PC-9 (cell line): Measurements from ENCODE around the gene OR2D2. TPM values are rescaled to one million over a fixed set of nuclear protein-coding genes. Genes with fewer than 3 reads are reported as not detected.
"Not testable (repeated sequence)": the region's sequence is repeated elsewhere in the genome, so short reads cannot be mapped to it uniquely, and the experiment has no call there.

Experiments used
- BruUV-seq: library from RNA; stranded (reverse); fragments of 400-500 nt; replicated peaks from 2 replicates; lab custom pipeline; 2021; lab: Mats Ljungman, UMichigan
- CTCF ChIA-PET: fragments of 300-600 bp; sonication (Branson Sonifier 250); formaldehyde crosslinking; loops from one replicate; lab custom pipeline; 2022; ENCODE audit warnings: antibody characterized with exemption; lab: Charles Lee
- POLR2A ChIA-PET: fragments of 300-600 bp; sonication (Branson Sonifier 250); formaldehyde crosslinking; loops from one replicate; lab custom pipeline; 2022; ENCODE audit warnings: antibody characterized with exemption; ENCODE audit not compliant: unreplicated experiment; lab: Charles Lee
- DNase-seq, 2 experiments: peaks; one replicate each; pipeline versions ENCODE4 v3.0.0 to v3.0.0-alpha.2; 2015 to 2022; ENCODE audit warnings: mixed read lengths in 1 of 2
- H2AFZ ChIP-seq: fragments of 200-600 bp; sonication (generic); 2 replicates; pipeline ENCODE4 v1.8.1; 2017; ENCODE audit warnings: antibody characterized with exemption
- H3F3A ChIP-seq: fragments of 200-600 bp; sonication (generic); 2 replicates; pipeline ENCODE4 v1.8.1; 2017; ENCODE audit warnings: antibody characterized with exemption, mild to moderate bottlenecking, low read depth; ENCODE audit not compliant: insufficient read depth
- H3K27ac ChIP-seq: fragments of 200-600 bp; sonication (generic); 2 replicates; pipeline ENCODE4 v1.6.1; 2016; ENCODE audit warnings: mixed run types
- H3K27me3 ChIP-seq: fragments of 200-600 bp; sonication (generic); 2 replicates; pipeline ENCODE4 v1.6.1; 2016; ENCODE audit warnings: low read depth, mixed run types; ENCODE audit not compliant: insufficient read depth
- H3K36me3 ChIP-seq: fragments of 200-600 bp; sonication (generic); 2 replicates; pipeline ENCODE4 v1.6.1; 2016; ENCODE audit warnings: low read depth, mixed run types
- H3K4me1 ChIP-seq: fragments of 200-600 bp; sonication (generic); replicated peaks from 2 replicates; pipeline ENCODE4 v1.6.1; 2016; ENCODE audit warnings: mixed run types; ENCODE audit not compliant: insufficient read depth
- H3K4me2 ChIP-seq: fragments of 200-600 bp; sonication (generic); 2 replicates; pipeline ENCODE4 v1.6.1; 2017; ENCODE audit warnings: mixed run types
- H3K4me3 ChIP-seq: fragments of 200-600 bp; sonication (generic); 2 replicates; pipeline ENCODE4 v1.6.1; 2016; ENCODE audit warnings: mixed run types
- H3K79me2 ChIP-seq: fragments of 200-600 bp; sonication (generic); 2 replicates; pipeline ENCODE4 v1.6.1; 2017; ENCODE audit warnings: low read depth, mixed run types
- H3K9me2 ChIP-seq: fragments of 200-600 bp; sonication (generic); 2 replicates; pipeline ENCODE4 v1.8.1; 2017; ENCODE audit warnings: mild to moderate bottlenecking; ENCODE audit not compliant: insufficient read depth
- H3K9me3 ChIP-seq: fragments of 200-600 bp; sonication (generic); 2 replicates; pipeline ENCODE4 v1.8.1; 2016; ENCODE audit warnings: low read depth; ENCODE audit not compliant: insufficient read depth
- H4K20me1 ChIP-seq: fragments of 200-600 bp; sonication (generic); 2 replicates; pipeline ENCODE4 v1.8.1; 2017; ENCODE audit not compliant: insufficient read depth
- EZH2 ChIP-seq: fragments of 200-600 bp; sonication (generic); IDR thresholded peaks from 2 replicates; pipeline ENCODE4 v1.8.0; 2017; ENCODE audit warnings: antibody characterized with exemption, low read depth
- intact Hi-C: fragments of 100-400 bp; cut with micrococcal nuclease; formaldehyde crosslinking; loops from one replicate; pipeline ENCODE4 v1.10.0; 2022; ENCODE audit not compliant: unreplicated experiment
- total RNA-seq: library from RNA; stranded (reverse); gene quantifications from 2 replicates; pipeline ENCODE4 v1.2.3, GENCODE V29; 2021
- TF ChIP-seq, protein P1 (sequence below): fragments of 200-600 bp; sonication (generic); conservative IDR thresholded peaks from 2 replicates; pipeline ENCODE4 v1.6.1; 2017; ENCODE audit warnings: mixed run types, antibody characterized with exemption, mild to moderate bottlenecking, moderate library complexity

Gene OR2D2
- total RNA-seq, 1 experiment from 2014 or later, result not detected

DNA sequence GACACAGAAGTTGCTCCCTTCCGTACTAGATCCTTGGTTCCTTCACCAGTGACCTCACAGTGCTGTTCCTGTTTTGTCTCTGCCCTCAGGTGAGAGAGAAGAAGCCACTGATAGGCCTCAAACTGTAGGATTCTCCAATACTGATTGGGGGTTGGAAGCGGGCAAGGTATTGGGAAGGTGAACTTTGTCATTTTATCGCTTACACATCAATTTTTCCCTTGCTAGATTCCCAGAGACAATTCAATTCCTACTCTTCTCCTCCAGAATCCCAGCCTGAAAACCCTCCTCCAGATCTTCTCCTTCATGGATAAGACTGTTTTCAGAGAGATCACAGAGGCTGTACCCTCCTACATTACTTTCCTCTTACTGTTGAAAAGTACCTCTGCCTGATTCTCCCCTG, 19.1 kb upstream of the OR2D2 start:
- TF ChIP-seq EZH2, result no peak
- TF ChIP-seq, protein P1, sequence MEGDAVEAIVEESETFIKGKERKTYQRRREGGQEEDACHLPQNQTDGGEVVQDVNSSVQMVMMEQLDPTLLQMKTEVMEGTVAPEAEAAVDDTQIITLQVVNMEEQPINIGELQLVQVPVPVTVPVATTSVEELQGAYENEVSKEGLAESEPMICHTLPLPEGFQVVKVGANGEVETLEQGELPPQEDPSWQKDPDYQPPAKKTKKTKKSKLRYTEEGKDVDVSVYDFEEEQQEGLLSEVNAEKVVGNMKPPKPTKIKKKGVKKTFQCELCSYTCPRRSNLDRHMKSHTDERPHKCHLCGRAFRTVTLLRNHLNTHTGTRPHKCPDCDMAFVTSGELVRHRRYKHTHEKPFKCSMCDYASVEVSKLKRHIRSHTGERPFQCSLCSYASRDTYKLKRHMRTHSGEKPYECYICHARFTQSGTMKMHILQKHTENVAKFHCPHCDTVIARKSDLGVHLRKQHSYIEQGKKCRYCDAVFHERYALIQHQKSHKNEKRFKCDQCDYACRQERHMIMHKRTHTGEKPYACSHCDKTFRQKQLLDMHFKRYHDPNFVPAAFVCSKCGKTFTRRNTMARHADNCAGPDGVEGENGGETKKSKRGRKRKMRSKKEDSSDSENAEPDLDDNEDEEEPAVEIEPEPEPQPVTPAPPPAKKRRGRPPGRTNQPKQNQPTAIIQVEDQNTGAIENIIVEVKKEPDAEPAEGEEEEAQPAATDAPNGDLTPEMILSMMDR, result no peak

DNA sequence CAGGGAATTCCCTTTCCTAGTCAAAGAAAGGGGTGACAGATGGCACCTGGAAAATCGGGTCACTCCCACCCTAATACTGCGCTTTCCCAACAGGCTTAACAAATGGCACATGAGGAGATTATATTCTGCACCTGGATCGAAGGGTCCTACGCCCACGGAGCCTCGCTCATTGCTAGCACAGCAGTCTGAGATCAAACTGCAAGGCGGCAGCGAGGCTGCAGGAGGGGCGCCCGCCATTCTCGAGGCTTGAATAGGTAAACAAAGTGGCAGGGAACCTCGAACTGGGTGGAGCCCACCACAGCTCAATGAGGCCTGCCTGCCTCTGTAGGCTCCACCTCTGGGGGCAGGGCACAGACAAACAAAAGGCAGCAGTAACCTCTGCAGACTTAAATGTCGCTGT, 12.5 kb upstream of the OR2D2 start:
- H2AFZ ChIP-seq, intact Hi-C loops, POLR2A ChIA-PET, H3K79me2 ChIP-seq, H3K4me2 ChIP-seq, H3K4me1 ChIP-seq, H3K9me2 ChIP-seq, H3K36me3 ChIP-seq, DNase-seq, H4K20me1 ChIP-seq, H3K9me3 ChIP-seq, BruUV-seq, H3K27ac ChIP-seq, H3F3A ChIP-seq, CTCF ChIA-PET, H3K27me3 ChIP-seq, H3K4me3 ChIP-seq: not testable (repeated sequence)

More for the DNA sequence above, 19.1 kb upstream of the OR2D2 start:
- H3K27me3 ChIP-seq, result no peaks in the 10 kb centered on the region
- no peak overlapping the region for H3K27ac ChIP-seq
- H3K4me3 ChIP-seq, result no peak overlapping the region
- no peak overlapping the region for H3K4me2 ChIP-seq
- intact Hi-C loops, result no loop called here
- no peak for DNase-seq
- no peaks in the 10 kb centered on the region for H3K9me3 ChIP-seq
- H4K20me1 ChIP-seq, result no peaks in the 10 kb centered on the region
- CTCF ChIA-PET, result no interaction called here
- no peaks in the 10 kb centered on the region for H3F3A ChIP-seq
- H3K79me2 ChIP-seq, result no peaks in the 10 kb centered on the region
- no peaks in the 10 kb centered on the region for H3K36me3 ChIP-seq
- no peak overlapping the region for H2AFZ ChIP-seq
- no peaks in the 10 kb centered on the region for H3K4me1 ChIP-seq
- POLR2A ChIA-PET, result no interaction called here
- H3K9me2 ChIP-seq, result no peaks in the 10 kb centered on the region
- no TSS peak for BruUV-seq

DNA sequence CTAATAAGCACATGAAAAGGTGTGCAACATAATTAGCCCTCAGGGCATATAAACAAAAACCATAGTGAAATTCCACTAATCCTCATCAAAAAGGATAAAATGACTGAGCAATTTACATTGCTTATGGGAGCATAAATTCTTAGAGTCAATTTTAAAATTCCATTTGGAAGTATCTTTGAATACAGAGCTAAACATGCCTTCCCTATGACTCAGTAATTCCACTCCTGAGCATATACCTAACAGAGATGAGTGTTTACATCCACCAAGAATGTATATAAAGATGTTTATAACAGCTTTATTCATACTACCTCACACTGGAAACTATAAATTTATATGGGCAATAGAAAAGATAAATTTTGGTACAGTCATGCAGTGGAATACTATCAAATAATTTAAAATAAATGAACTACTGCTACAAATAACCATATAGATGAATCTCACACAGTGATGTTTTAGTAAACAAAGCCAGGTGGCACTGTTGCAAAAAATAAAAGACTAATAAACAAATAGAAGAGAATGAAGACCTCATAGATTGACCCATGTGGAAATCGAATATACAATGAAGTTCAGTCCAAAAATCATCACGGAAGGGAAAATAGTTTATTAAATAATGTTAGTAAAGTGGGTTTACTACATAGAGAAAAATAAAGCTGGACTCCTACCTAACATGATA, 8.2 kb upstream of the OR2D2 start:
- Histone ChIP-seq H3K4me3 (no peak overlapping the region), H3K4me1 (no peaks in the 10 kb centered on the region), H3K27ac (no peak overlapping the region), H3K27me3 (no peaks in the 10 kb centered on the region), H3K79me2 (no peaks in the 10 kb centered on the region), H4K20me1 (no peaks in the 10 kb centered on the region), H2AFZ (no peak overlapping the region), H3K9me3 (no peaks in the 10 kb centered on the region), H3K9me2 (no peaks in the 10 kb centered on the region), H3K4me2 (no peak overlapping the region), H3K36me3 (no peaks in the 10 kb centered on the region), H3F3A (no peaks in the 10 kb centered on the region)
- ChIA-PET POLR2A (no interaction called here), CTCF (no interaction called here)
- intact Hi-C loops, result no loop called here
- TF ChIP-seq EZH2, result no peak
- TF ChIP-seq, protein P1, result peak; percentile 30; the same call in 1 of the 2 replicates
- DNase-seq, result no peak
- BruUV-seq, result no TSS peak

DNA sequence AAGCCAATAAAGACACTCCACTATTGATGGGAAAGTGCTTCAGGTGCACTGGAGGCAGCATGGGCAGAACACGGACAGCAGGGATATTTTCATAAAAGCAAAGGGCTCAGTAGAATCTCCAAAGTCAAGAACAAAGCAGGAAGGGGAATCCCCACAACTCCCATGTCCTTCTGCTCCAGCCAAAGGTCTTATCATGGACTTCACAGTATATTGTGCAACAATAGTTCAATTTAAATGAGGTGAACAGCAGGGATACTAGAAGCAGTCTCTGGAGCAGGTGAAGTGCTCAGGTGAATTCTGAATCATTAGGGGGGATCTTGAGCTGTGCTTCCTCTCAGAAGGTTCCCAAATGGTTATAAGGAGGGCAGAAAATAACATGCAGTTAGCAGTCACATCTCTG, 6.6 kb upstream of the OR2D2 start:
- CTCF ChIA-PET, result no interaction called here
- POLR2A ChIA-PET, result no interaction called here
- intact Hi-C loops, result no loop called here

More for the DNA sequence above, 6.6 kb upstream of the OR2D2 start:
- DNase-seq, result no peak
- no peaks in the 10 kb centered on the region for H3K9me3 ChIP-seq
- no peak overlapping the region for H3K4me3 ChIP-seq
- H3K9me2 ChIP-seq, result no peaks in the 10 kb centered on the region
- no peaks in the 10 kb centered on the region for H4K20me1 ChIP-seq
- no peaks in the 10 kb centered on the region for H3F3A ChIP-seq
- H3K27me3 ChIP-seq, result no peaks in the 10 kb centered on the region
- TF ChIP-seq, protein P1, result no peak
- TF ChIP-seq EZH2, result no peak
- no peaks in the 10 kb centered on the region for H3K36me3 ChIP-seq
- no peaks in the 10 kb centered on the region for H3K79me2 ChIP-seq
- H3K4me1 ChIP-seq, result no peaks in the 10 kb centered on the region
- H3K4me2 ChIP-seq, result no peak overlapping the region
- BruUV-seq, result no TSS peak
- no peak overlapping the region for H3K27ac ChIP-seq
- H2AFZ ChIP-seq, result no peak overlapping the region
